Right cardiac atrium (tissue), 5 donors: ENCODE measurements around the gene RFC4. TPM values are rescaled to one million over a fixed set of nuclear protein-coding genes. Genes with fewer than 3 reads are reported as not detected.

Experiments
- ATAC-seq, 2 donors: fragments of 200-7000 bp; cut with Tn5 transposase; one replicate each; pipeline versions ENCODE4 v1.8.0 to v1.9.1; 2020; ENCODE audit warnings: moderate library complexity in 2 of 2, mild to moderate bottlenecking in 1 of 2
- DNase-seq, 3 donors: peaks; one replicate each; pipeline ENCODE4 v3.0.0-alpha.2; 2020
- H3K27ac ChIP-seq: one replicate; pipeline ENCODE4 v1.5.1; 2013; ENCODE audit warnings: mild to moderate bottlenecking, low read length, control low read depth, moderate library complexity
- H3K27me3 ChIP-seq: one replicate; pipeline ENCODE4 v1.6.1; 2013; ENCODE audit not compliant: control insufficient read depth, insufficient read depth
- H3K4me1 ChIP-seq: one replicate; pipeline ENCODE4 v1.6.1; 2013; ENCODE audit warnings: low read length; ENCODE audit not compliant: control insufficient read depth, insufficient read depth
- H3K4me3 ChIP-seq: one replicate; pipeline ENCODE4 v1.5.1; 2013; ENCODE audit warnings: low read length, control low read depth
- H3K9me3 ChIP-seq: one replicate; pipeline ENCODE4 v1.6.1; 2013; ENCODE audit warnings: low read length; ENCODE audit not compliant: control insufficient read depth
- WGBS: extraction: QIAGEN DNeasy Blood & Tissue Kit; methylation state at CpG from one replicate; pipeline ENCODE4 v1.1.7; 2013; 5-methylcytosine and 5-hydroxymethylcytosine counted together
- intact Hi-C, 4 donors: fragments of 100-400 bp; cut with DNase I; formaldehyde crosslinking; loops; one replicate each; pipeline versions ENCODE4 v1.11.0 to v1.14.0; 2022 to 2023
- polyA plus RNA-seq: library from polyadenylated mRNA; stranded (reverse); fragments of 200-250 nt; gene quantifications from one replicate; pipeline ENCODE4 v1.2.3, GENCODE V29; 2013
- total RNA-seq, 4 donors: library from RNA; stranded (reverse); fragmentation: NEBNext Ultra II Directional; extraction: Animal tissue kit (Norgen Biotek cat#: 25700); gene quantifications; one replicate each; pipeline ENCODE4 v1.2.1, GENCODE V29; 2021
- donor health status: healthy with polysubstance abuse.
- donor health status: DM: no; HTN: yes; CAD: no.
- donor health status: DM: no; HTN: no; CAD: no.
- donor health status: DM: no; HTN: yes; CAD: no; lungs with severe emphysema.
- donor health status: DM: yes; HTN: yes; CAD: no.

The RFC4 gene
- total and polyA plus RNA-seq, 5 donors, result 7.2 to 13.6 (median 10.0) TPM

DNA sequence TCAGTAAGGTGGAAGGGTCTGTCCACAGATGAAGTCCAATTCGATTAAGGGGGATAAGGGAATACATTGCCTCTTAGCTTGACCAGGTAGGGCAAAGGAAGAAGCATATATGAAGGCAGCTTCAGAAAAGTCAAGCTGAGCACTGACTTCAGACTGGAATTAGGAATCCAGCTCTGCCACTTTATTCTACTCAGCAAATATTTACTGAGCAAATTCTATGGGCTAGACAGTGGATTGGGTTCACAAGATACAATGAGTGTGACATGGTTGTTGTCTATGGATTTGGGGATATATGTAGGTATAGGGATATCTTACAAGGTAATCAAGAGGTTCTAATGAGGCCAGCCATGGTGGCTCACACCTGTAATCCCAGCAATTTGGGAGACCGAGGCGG is 36.8 kb upstream of the RFC4 start:
- no peak for DNase-seq
- no peaks in the 10 kb centered on the region for H3K9me3 ChIP-seq
- no peaks in the 10 kb centered on the region for H3K4me1 ChIP-seq
- H3K27ac ChIP-seq, result no peak overlapping the region
- no peaks in the 10 kb centered on the region for H3K27me3 ChIP-seq
- ATAC-seq, result no peak
- no peak overlapping the region for H3K4me3 ChIP-seq
- intact Hi-C loops, result no loop called here
- 93% methylated on average over 3 of the region's 3 CpGs for WGBS

GRCh38 chr3:186842426-186843038 is 36.2 kb upstream of the RFC4 start, which contains the start of gene ADIPOQ:
ADIPOQ (plus strand) TSS chr3:186842710; CDS start chr3:186853059, 10,349 bp downstream.
- no peaks in the 10 kb centered on the region for H3K9me3 ChIP-seq
- no peaks in the 10 kb centered on the region for H3K4me1 ChIP-seq
- ATAC-seq, result peak in 1 of 2 donors; percentile 24
- intact Hi-C loops, result no loop called here
- 88% methylated on average over 7 of the region's 7 CpGs for WGBS
- H3K4me3 ChIP-seq, result no peak within 1 kb of the TSS
- no peak for DNase-seq
- no peak within 1 kb of the TSS for H3K27ac ChIP-seq
- H3K27me3 ChIP-seq, result no peaks in the 10 kb centered on the region

DNA sequence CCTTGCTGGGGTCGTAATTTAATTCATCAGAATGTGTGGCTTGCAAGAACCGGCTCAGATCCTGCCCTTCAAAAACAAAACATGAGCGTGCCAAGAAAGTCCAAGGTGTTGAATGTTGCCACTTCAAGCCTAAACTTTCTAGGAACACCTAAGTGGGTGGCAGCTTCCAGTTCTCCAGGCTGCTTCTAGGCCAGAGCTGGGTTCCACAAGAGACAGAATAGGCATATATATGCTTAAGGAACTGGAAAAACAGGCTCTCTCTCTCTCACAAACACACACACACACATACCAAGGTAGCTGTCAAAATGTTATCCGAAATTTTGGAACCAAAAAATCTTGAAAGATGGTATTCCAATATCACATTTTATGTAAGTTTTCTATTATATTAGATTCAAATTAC is 35.3 kb upstream of the RFC4 start:
- intact Hi-C loops, result no loop called here
- Histone ChIP-seq H3K9me3 (no peaks in the 10 kb centered on the region), H3K4me3 (no peak overlapping the region), H3K27ac (no peak overlapping the region), H3K4me1 (no peaks in the 10 kb centered on the region), H3K27me3 (no peaks in the 10 kb centered on the region)
- no peak for ATAC-seq
- 73% methylated on average over 4 of the region's 4 CpGs for WGBS
- no peak for DNase-seq

DNA sequence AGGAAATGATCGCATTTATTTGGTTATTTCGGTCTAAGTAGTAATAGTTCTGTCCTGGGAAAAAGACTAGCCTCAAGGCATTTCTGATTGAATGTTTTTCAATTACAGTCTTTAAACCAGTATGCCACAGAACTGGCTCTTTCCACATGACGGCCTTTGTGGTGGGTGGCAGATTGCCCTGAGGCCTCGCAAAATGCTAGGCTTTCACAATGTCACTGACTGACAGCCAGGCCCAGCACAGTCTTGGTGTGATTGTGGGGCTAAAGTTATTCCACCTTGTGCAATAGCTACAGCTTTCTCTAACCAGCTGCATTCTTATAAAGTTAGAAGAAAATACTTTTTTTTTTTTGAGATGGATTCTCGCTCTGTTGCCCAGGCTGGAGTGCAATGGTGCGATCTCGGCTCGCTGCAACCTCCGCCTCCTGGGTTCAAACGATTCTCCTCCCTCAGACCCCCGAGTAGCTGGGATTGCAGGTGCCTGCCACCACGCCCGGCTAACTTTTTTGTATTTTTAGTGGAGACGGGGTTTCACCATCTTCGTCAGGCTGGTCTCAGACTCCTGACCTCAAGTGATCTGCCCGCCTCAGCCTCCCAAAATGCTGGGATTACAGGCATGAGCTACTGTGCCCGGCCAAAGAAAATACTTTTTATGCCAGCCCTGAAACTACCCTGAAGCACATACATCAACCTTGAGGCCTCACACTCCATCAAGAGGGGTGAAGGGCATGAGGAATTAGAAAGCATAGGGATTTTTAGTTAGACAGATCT is 33.8 kb upstream of the RFC4 start:
- Histone ChIP-seq H3K27ac (no peak overlapping the region), H3K4me3 (no peak overlapping the region), H3K27me3 (no peaks in the 10 kb centered on the region), H3K9me3 (no peaks in the 10 kb centered on the region), H3K4me1 (no peaks in the 10 kb centered on the region)
- no peak for DNase-seq
- ATAC-seq, result peak in 1 of 2 donors; percentile 24
- WGBS, result 91% methylated on average over 17 of the region's 17 CpGs
- intact Hi-C loops, result no loop called here

DNA sequence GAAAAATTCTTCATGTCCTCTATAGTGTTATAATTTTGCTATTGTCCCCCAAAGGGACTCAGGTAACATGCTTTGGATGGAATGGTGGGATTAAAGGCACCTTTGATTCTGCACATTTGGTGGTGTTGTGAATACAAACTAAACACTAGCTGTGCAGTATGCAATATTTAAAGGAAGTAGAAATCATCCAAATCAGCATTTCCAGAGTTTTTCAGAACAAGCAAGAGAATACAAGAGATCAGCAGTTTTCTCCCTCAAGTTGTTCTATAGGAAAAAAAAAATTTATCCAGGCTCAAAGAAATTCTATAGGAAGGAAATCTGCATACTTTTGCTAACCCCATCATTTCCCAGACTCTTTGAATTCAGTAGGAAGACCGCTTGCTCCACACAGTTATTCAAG is 26.0 kb upstream of the RFC4 start:
- intact Hi-C loops, result no loop called here
- Histone ChIP-seq H3K9me3 (no peaks in the 10 kb centered on the region), H3K27me3 (peaks cover 2% of the 10 kb centered on the region), H3K4me3 (no peak overlapping the region), H3K27ac (no peak overlapping the region), H3K4me1 (no peaks in the 10 kb centered on the region)
- 89% methylated on average over 1 of the region's 1 CpG for WGBS
- DNase-seq (no peak), ATAC-seq (no peak)

DNA sequence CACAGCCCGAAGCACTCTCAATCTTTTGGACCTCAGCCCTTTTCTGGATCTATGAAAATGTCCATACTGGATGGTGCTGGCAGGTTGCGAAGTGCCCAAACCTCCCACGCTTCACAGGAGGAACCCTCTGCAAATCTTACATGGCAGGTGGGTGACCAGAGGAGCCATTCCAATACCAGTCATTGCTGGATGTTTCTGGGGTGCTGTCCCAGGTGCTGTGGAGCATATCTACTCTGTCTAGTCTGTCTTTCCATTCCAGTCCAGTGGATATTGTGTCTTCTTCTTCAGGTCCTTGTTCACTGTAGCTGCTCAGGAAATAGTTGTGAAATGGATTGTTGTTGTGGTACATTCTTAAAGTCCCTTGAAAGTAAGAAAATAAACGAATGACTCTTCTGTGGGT is 25.5 kb upstream of the RFC4 start:
- WGBS, result 80% methylated on average over 4 of the region's 4 CpGs
- Histone ChIP-seq H3K4me3 (no peak overlapping the region), H3K4me1 (no peaks in the 10 kb centered on the region), H3K9me3 (no peaks in the 10 kb centered on the region), H3K27me3 (peaks cover 2% of the 10 kb centered on the region), H3K27ac (no peak overlapping the region)
- ATAC-seq, result no peak
- intact Hi-C loops, result no loop called here
- no peak for DNase-seq

GRCh38 chr3:186828340-186828739 is 22.1 kb upstream of the RFC4 start:
- Histone ChIP-seq H3K9me3 (no peaks in the 10 kb centered on the region), H3K4me1 (no peaks in the 10 kb centered on the region), H3K27me3 (no peaks in the 10 kb centered on the region), H3K4me3 (no peak overlapping the region), H3K27ac (no peak overlapping the region)
- 24% methylated on average over 5 of the region's 5 CpGs for WGBS
- no peak for ATAC-seq
- DNase-seq, result no peak
- intact Hi-C loops, result no loop called here

DNA sequence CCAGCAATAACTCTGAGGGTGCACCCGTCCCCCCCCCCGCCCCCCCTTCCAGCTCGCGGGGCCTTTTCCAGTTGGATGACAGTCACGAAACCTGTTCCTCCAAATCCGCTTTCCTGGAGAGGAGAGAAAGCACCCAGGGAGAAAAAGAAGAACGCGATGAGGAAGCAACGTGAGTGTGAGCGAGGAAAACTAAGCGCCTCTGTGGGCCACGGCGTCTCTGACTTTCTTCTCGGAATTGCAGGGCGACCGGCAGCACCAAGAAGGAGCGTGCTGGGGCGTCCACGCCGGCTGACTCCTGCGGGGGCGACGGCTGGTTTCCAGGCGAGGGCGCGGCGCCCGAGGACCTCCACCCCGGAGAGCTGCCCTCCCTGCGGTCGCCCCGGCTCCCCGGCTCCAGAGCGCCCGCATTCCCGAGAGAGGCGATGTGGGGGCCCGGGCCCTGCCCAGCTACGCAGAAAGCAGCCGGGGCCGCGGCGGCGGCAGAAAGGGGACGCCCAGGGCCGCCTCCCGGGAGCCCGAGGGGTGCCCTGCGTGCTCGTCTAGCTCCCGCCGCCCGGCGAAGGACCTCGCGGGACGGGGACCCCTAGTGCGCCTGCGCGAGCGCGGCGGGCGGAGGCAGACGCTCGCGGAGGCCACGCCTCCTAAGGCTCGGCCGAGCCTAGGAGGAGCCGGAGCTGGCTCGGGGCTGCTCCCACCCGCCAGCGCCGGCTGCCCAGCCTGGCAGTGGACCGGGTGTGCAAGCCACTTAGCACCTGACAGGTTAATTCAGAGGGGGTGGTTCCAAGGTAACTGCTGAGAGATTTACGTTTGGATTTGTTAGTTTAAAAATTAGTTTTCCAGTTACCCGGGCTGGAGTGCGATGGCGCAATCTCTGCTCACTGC is 20.9 kb upstream of the RFC4 start:
- H3K27ac ChIP-seq, result no peak overlapping the region
- 2% methylated on average over 80 of the region's 80 CpGs for WGBS
- H3K4me3 ChIP-seq, result peak overlapping the region; percentile 87
- ATAC-seq, result peak; percentile 94 to 95
- H3K9me3 ChIP-seq, result no peaks in the 10 kb centered on the region
- no peaks in the 10 kb centered on the region for H3K27me3 ChIP-seq
- peak; percentile 85 to 94 (median 93) for DNase-seq
- intact Hi-C loops, result no loop called here
- H3K4me1 ChIP-seq, result no peaks in the 10 kb centered on the region

DNA sequence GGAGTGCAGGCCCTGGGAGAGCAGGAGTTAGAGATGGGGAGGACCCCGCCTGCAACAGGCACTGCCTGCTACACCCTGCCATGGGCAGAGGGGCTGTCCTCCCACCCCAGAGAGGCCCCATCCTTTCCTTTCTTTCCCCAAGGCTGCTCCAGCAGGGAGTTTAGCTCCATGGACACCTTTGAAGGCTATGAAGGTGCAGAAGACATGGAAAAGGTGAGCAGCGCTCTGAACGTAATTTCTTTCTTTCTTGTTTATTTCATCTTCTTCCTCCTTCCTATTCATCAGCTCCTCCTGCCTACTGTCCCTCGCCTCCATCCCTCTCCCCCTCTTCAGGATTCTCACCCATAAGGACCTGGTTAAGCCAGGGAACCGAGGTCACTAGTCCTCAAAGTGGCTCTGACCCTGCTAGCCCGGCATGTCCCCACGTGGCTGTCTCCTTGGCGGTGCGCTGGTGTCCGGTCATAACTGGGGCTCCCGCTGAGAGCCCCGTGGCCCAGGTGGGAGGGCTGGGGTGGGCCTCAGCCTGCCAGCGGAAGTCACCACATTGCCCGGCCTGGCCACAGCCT is 20.2 kb upstream of the RFC4 start:
- ATAC-seq (peak; percentile 26 to 30), DNase-seq (peak in 1 of 3 donors; percentile 47)
- Histone ChIP-seq H3K27ac (no peak overlapping the region), H3K9me3 (no peaks in the 10 kb centered on the region), H3K4me1 (no peaks in the 10 kb centered on the region), H3K4me3 (peak overlapping the region; percentile 87), H3K27me3 (no peaks in the 10 kb centered on the region)
- intact Hi-C loops, result no loop called here
- WGBS, result 25% methylated on average over 14 of the region's 14 CpGs

DNA sequence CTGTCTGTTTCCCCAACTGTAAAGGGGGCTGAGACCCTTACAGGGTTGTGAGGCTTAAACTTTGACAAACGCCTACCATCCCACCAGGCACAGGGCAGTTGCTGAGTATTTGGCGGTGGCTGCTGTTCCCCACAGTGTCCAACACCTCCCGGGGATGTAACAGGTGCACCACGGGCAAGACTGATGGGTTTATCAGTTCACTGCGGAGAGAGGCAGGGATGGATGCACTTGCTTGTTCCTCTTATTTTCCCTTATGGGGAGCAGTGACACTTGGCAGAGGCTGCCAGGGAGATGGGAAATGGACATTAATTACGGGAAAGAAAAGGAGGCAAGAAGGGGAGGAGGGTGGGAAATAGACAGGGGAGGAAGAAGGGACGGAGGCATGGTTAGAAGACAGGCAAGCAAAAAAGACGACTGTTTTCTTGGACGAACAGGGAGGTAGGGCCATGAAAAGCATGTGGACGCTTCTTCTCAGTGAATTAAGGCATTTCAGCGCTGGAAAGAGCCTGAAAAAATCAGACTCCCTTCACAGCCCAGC is 19.7 kb upstream of the RFC4 start:
- Histone ChIP-seq H3K4me1 (no peaks in the 10 kb centered on the region), H3K27ac (no peak overlapping the region), H3K27me3 (no peaks in the 10 kb centered on the region), H3K4me3 (no peak overlapping the region), H3K9me3 (no peaks in the 10 kb centered on the region)
- ATAC-seq (no peak), DNase-seq (no peak)
- WGBS, result 36% methylated on average over 11 of the region's 11 CpGs
- intact Hi-C loops, result no loop called here
